ENCODE measurements around the gene IFIT2.
"Not testable (repeated sequence)": the region's sequence is repeated elsewhere in the genome, so short reads cannot be mapped to it uniquely, and the experiment has no call there.

Gene IFIT2

GRCh38 chr10:89306434-89307268 lies 4.8 kb downstream of the IFIT2 start:
- no peak for DNase-seq

- no peak for DNase-seq
These were observed 5.4 kb downstream of the IFIT2 start for GRCh38 chr10:89307269-89307577.

- DNase-seq = no peak
These were observed 6.4 kb downstream of the IFIT2 start for GRCh38 chr10:89308266-89308665.

- DNase-seq = no peak
These were observed 6.9 kb downstream of the IFIT2 start for GRCh38 chr10:89308736-89309135.

- DNase-seq = no peak
These were observed 7.6 kb downstream of the IFIT2 start for GRCh38 chr10:89309156-89310055.

DNA sequence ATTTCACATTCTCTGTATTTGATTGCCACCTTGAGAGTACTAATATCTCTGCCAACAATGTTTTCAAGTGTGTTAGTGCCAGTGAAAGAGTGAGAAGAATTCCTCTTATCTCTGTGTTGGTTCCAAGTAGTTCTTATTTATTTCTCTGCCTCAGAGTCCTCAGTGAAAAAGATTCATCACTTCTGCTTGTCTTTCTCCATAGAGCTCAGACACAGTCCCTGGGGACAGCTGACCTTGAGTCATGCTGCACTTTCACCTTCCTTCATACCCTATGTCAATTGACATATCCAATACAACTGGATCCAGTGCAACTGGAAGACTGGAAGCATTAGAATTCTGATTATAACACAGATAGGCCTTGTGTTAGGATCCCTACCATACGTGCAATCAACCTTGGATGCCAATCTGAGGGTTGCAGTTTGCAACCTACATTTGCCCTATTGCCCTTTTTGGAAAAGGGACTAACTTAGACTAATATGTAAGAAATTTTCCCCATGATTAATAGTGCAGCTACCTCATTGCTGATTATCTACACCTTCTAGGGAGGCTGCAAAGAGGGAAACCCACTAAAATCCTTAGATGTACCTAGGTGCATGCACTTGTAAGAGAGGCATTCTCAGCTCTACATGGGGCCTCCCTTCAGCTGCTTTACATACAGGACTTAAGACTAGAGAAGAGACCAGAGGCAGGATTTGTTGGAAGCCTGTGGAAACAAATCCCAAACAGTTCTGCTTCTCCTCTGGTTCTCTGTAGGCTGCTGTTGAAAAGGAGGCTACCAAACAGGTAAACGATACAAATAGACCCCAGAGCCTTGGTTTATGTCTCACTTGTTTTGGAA lies 8.4 kb downstream of the IFIT2 start:
- no peak for DNase-seq

- no peak for DNase-seq
These were observed 11.1 kb downstream of the IFIT2 start for GRCh38 chr10:89312973-89313372.

DNA sequence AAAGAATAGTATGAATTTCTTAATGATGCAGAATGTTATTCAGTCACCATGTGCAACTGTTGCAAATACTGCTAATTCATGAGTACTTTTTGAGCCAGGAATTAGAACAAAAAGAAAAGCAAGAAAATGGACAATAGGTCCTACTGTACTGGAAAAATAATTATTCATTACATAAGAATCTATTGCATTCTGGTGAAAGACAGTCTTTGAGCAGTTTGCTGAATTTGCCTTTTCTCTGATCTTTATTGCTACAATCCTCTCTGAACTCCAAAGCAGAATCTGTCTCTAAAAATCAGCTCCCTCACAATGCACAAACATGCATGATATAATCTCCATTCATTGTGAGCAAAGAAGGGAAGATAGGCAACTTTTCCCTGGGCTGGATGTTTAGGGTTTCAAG lies 12.8 kb downstream of the IFIT2 start:
- peak in 1 of 56 donors; percentile 35 for DNase-seq

- not testable (repeated sequence) for DNase-seq
These were observed 16.2 kb downstream of the IFIT2 start for GRCh38 chr10:89318047-89318446.

DNA sequence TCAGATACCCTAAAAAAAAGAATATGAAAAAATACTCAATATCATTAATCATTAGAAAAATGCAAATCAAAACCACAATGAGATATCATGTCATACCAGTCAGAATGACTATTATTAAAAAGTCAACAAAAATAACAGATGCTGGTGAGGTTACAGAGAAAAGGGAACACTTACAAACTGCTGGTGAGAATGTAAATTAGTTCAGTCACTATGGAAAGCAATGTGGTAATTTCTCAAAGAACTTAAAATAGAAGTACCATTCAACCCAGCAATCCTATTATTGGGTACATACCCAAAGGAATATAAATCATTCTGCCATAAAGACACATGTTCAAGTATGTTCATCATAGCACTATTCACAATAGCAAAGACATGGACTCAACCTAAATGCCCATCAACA lies 23.2 kb downstream of the IFIT2 start:
- not testable (repeated sequence) for DNase-seq

GRCh38 chr10:89325856-89326255 lies 24.0 kb downstream of the IFIT2 start:
- DNase-seq = not testable (repeated sequence)

GRCh38 chr10:89327803-89328441 lies 26.1 kb downstream of the IFIT2 start, which contains the start of gene IFIT3:
Gene IFIT3, plus strand, starts transcription at chr10:89327997. Its CDS starts 77 bp downstream, at chr10:89328074.
- peak in 35 of 56 donors; percentile 7 to 78 (median 44) for DNase-seq

GRCh38 chr10:89329151-89329550 lies 27.3 kb downstream of the IFIT2 start:
- DNase-seq = no peak

- DNase-seq = not testable (repeated sequence)
These were observed 28.2 kb downstream of the IFIT2 start for GRCh38 chr10:89330014-89330413.

GRCh38 chr10:89330537-89331212 lies 28.8 kb downstream of the IFIT2 start:
- DNase-seq = no peak

GRCh38 chr10:89331487-89332122 lies 29.8 kb downstream of the IFIT2 start:
- not testable (repeated sequence) for DNase-seq

- no peak for DNase-seq
These were observed 30.3 kb downstream of the IFIT2 start for GRCh38 chr10:89332123-89332633.

DNA sequence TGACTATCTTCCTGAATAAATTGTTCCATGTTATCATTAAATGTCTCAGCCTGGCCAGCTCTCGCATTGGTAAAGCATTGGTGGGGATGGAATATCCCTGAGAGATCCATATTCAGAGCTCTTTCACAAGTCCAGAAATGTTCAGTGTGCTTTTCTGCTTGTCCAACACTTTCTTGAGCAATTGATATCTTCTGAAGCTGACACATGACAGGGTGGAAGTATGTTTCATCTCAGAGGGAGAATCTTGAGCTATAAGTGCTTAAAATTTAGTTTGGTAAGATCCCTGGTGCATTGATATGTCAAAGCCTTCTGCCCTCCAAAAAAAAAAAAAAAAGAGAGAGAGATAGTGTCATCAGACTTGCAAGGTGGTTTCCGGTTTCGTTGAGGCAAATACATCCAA lies 33.4 kb downstream of the IFIT2 start:
- DNase-seq = no peak

DNA sequence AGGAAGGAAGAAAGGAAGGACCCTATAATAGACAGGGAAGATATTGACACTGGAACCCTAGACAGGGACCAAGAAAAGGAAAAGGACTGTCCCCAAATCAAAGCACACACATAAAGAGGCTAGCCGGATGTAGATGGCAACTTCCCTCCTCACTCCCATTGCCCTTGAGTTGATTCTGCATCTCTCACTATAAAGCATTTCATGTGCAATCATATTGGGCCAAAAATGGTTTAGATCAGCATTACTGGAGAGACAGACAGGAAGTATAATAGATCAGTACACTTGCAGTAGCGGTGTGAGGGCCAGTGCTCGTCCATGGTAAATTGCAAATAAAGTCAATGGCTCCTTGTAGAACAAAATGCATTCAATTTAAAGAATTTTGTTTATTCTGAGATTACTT lies 34.4 kb downstream of the IFIT2 start:
- DNase-seq = no peak

- DNase-seq = peak in 6 of 56 donors; percentile 17 to 49 (median 32)
These were observed 35.6 kb downstream of the IFIT2 start for GRCh38 chr10:89337484-89337883.

All from nucleus accumbens (tissue), 56 donors.